Measurements from ENCODE around the gene PPP4R2. TPM values are rescaled to one million over a fixed set of nuclear protein-coding genes. Genes with fewer than 3 reads are reported as not detected.
"Not testable (repeated sequence)": the region's sequence is repeated elsewhere in the genome, so short reads cannot be mapped to it uniquely, and the experiment has no call there.

Gene PPP4R2
- total RNA-seq, 2 donors from 2014 or later = 48.1 to 65.3 TPM

- intact Hi-C loops (cut with DNase I) = no loop called here
- DNase-seq (no peak), ATAC-seq (peak in 1 of 2 donors; percentile 73)
Measured at GRCh38 chr3:72973031-72973723, 23.4 kb upstream of the PPP4R2 start.

- no peak for DNase-seq
- intact Hi-C loops (cut with DNase I) = no loop called here
- peak in 1 of 2 donors; percentile 26 for ATAC-seq
Measured at GRCh38 chr3:72973786-72974185, 22.8 kb upstream of the PPP4R2 start.

GRCh38 chr3:72974956-72975355, 21.7 kb upstream of the PPP4R2 start:
- intact Hi-C loops (cut with DNase I) = no loop called here
- ATAC-seq (no peak), DNase-seq (no peak)

- ATAC-seq (no peak), DNase-seq (no peak)
- intact Hi-C loops (cut with DNase I) = no loop called here
Measured at GRCh38 chr3:72976281-72976741, 20.3 kb upstream of the PPP4R2 start.

- no peak for DNase-seq
- intact Hi-C loops (cut with DNase I) = no loop called here
- no peak for ATAC-seq
Measured at GRCh38 chr3:72977060-72977808, 19.4 kb upstream of the PPP4R2 start.

GRCh38 chr3:72982609-72983366, 13.8 kb upstream of the PPP4R2 start:
- ATAC-seq = no peak
- intact Hi-C loops (cut with DNase I) = no loop called here
- DNase-seq = no peak

- no peak for ATAC-seq
- intact Hi-C loops (cut with DNase I) = no loop called here
- DNase-seq = no peak
Measured at GRCh38 chr3:72985576-72985975, 11.0 kb upstream of the PPP4R2 start.

GRCh38 chr3:72990701-72991395, 5.8 kb upstream of the PPP4R2 start:
- DNase-seq = no peak
- intact Hi-C loops (cut with DNase I) = no loop called here

GRCh38 chr3:72991522-72991921, 5.1 kb upstream of the PPP4R2 start:
- ATAC-seq = no peak
- intact Hi-C loops (cut with DNase I) = no loop called here
- DNase-seq = no peak

More at GRCh38 chr3:72990701-72991395, 5.8 kb upstream of the PPP4R2 start:
- ATAC-seq = no peak

- no peak for ATAC-seq
- intact Hi-C loops (cut with DNase I) = no loop called here
- no peak for DNase-seq
Measured at GRCh38 chr3:72993391-72993790, 3.2 kb upstream of the PPP4R2 start.

GRCh38 chr3:72995337-72995736, 1.3 kb upstream of the PPP4R2 start:
- ATAC-seq (no peak), DNase-seq (no peak)
- intact Hi-C loops (cut with DNase I) = loop anchor here in 1 of 2 donors (5.0 kb wide), 2 partner anchors 33 to 58 kb away; no protein-coding TSS in a partner anchor

GRCh38 chr3:72996121-72996472, 514 bp upstream of the PPP4R2 start:
- intact Hi-C loops (cut with DNase I) = loop anchor here in 1 of 2 donors (5.0 kb wide), 2 partner anchors 34 to 59 kb away; no protein-coding TSS in a partner anchor
- DNase-seq (peak; percentile 36), ATAC-seq (no peak)

- ATAC-seq = peak; percentile 24 to 28
- intact Hi-C loops (cut with DNase I) = loop anchor here in 1 of 2 donors (5.0 kb wide), 2 partner anchors 35 to 60 kb away; no protein-coding TSS in a partner anchor
- no peak for DNase-seq
Measured at GRCh38 chr3:72997421-72997961, 880 bp downstream of the PPP4R2 start.

- DNase-seq (no peak), ATAC-seq (no peak)
- intact Hi-C loops (cut with DNase I) = loop anchor here in 1 of 2 donors (5.0 kb wide), 2 partner anchors 36 to 61 kb away; no protein-coding TSS in a partner anchor
Measured at GRCh38 chr3:72998466-72998865, 1.9 kb downstream of the PPP4R2 start.

- ATAC-seq (no peak), DNase-seq (no peak)
- intact Hi-C loops (cut with DNase I) = loop anchor here in 1 of 2 donors (5.0 to 10.0 kb wide), 3 partner anchors 38 to 63 kb away; no protein-coding TSS in a partner anchor
Measured at GRCh38 chr3:72999951-73000350, 3.3 kb downstream of the PPP4R2 start.

GRCh38 chr3:73003050-73003449, 6.4 kb downstream of the PPP4R2 start:
- ATAC-seq, DNase-seq: not testable (repeated sequence)
- intact Hi-C loops (cut with DNase I) = loop anchor here in 1 of 2 donors (10.0 kb wide), 1 partner anchor 52 kb away; no protein-coding TSS in a partner anchor

GRCh38 chr3:73004316-73004715, 7.7 kb downstream of the PPP4R2 start:
- intact Hi-C loops (cut with DNase I) = loop anchor here in 1 of 2 donors (10.0 kb wide), 1 partner anchor 50 kb away; no protein-coding TSS in a partner anchor
- no peak for DNase-seq
- ATAC-seq = no peak

- ATAC-seq = no peak
- no peak for DNase-seq
- intact Hi-C loops (cut with DNase I) = loop anchor here in 1 of 2 donors (10.0 kb wide), 1 partner anchor 47 kb away; no protein-coding TSS in a partner anchor
Measured at GRCh38 chr3:73007992-73008712, 11.5 kb downstream of the PPP4R2 start.

Data from left cardiac atrium (tissue), 4 donors.